Left lung (tissue), 10 donors: ENCODE data around the gene UTF1. TPM values are rescaled to one million over a fixed set of nuclear protein-coding genes. Genes with fewer than 3 reads are reported as not detected.

Experiments
- ATAC-seq: fragments of 200-7000 bp; cut with Tn5 transposase; one replicate; pipeline ENCODE4 v1.9.1; 2020; ENCODE audit warnings: moderate library complexity
- DNase-seq, 4 donors: peaks; one replicate each; pipeline ENCODE4 v3.0.0-alpha.2; 2013 to 2020
- H3K27ac ChIP-seq, 2 donors: fragments of 200-600 bp; sonication (generic) in 1 of 2; one replicate each; pipeline versions ENCODE4 v1.5.0 to v1.8.0; 2020 to 2021
- H3K27me3 ChIP-seq, 2 donors: fragments of 200-600 bp; sonication (generic) in 1 of 2; one replicate each; pipeline versions ENCODE4 v1.5.0 to v1.8.0; 2020 to 2021
- H3K36me3 ChIP-seq, 2 donors: fragments of 200-600 bp; sonication (generic) in 1 of 2; one replicate each; pipeline versions ENCODE4 v1.5.0 to v1.8.0; 2020 to 2021
- H3K4me1 ChIP-seq, 2 donors: fragments of 200-600 bp; one replicate each; pipeline ENCODE4 v1.8.0; 2021
- H3K4me3 ChIP-seq, 2 donors: fragments of 200-600 bp; sonication (generic) in 1 of 2; one replicate each; pipeline versions ENCODE4 v1.5.0 to v1.8.0; 2020 to 2021; ENCODE audit warnings: mild to moderate bottlenecking in 1 of 2
- H3K9me3 ChIP-seq, 2 donors: fragments of 200-600 bp; sonication (generic) in 1 of 2; one replicate each; pipeline versions ENCODE4 v1.5.0 to v1.8.0; 2020 to 2021
- intact Hi-C, 2 donors: fragments of 100-400 bp; cut with DNase I; formaldehyde crosslinking; loops; one replicate each; pipeline versions ENCODE4 v1.11.2 to v1.14.2; 2022
- polyA plus RNA-seq, 6 donors: library from polyadenylated mRNA; unstranded; fragments of 120-200 nt; gene quantifications; one replicate each; pipeline ENCODE4 v1.2.1, GENCODE V29; 2013; ENCODE audit not compliant: insufficient read length in 6 of 6
- total RNA-seq, 2 donors: library from RNA; stranded (reverse); fragmentation: NEBNext Ultra II Directional; extraction: Animal tissue kit (Norgen Biotek cat#: 25700); gene quantifications; one replicate each; pipeline ENCODE4 v1.2.1, GENCODE V29; 2021
- TF ChIP-seq, protein P1 (sequence below), 2 donors: fragments of 200-600 bp; sonication (generic) in 1 of 2; IDR thresholded peaks; one replicate each; pipeline versions ENCODE4 v1.5.0 to v1.8.0; 2021; ENCODE audit warnings: antibody characterized with exemption in 2 of 2
- donor health status: DM: no; HTN: yes; CAD: no.
- donor health status: DM: no; HTN: no; CAD: no.

Gene UTF1
- total and polyA plus RNA-seq, 8 donors, result not detected

GRCh38 chr10:133236401-133237240, 6.6 kb downstream of the UTF1 start:
- H3K36me3 ChIP-seq, result no peaks in the 10 kb centered on the region
- DNase-seq (no peak), ATAC-seq (peak; percentile 45)
- intact Hi-C loops, result no loop called here
- TF ChIP-seq, protein P1, sequence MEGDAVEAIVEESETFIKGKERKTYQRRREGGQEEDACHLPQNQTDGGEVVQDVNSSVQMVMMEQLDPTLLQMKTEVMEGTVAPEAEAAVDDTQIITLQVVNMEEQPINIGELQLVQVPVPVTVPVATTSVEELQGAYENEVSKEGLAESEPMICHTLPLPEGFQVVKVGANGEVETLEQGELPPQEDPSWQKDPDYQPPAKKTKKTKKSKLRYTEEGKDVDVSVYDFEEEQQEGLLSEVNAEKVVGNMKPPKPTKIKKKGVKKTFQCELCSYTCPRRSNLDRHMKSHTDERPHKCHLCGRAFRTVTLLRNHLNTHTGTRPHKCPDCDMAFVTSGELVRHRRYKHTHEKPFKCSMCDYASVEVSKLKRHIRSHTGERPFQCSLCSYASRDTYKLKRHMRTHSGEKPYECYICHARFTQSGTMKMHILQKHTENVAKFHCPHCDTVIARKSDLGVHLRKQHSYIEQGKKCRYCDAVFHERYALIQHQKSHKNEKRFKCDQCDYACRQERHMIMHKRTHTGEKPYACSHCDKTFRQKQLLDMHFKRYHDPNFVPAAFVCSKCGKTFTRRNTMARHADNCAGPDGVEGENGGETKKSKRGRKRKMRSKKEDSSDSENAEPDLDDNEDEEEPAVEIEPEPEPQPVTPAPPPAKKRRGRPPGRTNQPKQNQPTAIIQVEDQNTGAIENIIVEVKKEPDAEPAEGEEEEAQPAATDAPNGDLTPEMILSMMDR (IDR thresholded peaks at IDR 0.05), result no peak
- peaks cover 60 to 100% of the 10 kb centered on the region in 2 donors for H3K27me3 ChIP-seq
- H3K27ac ChIP-seq, result peak overlapping the region in 1 of 2 donors; percentile 73
- H3K9me3 ChIP-seq, result no peaks in the 10 kb centered on the region
- peak overlapping the region in 1 of 2 donors; percentile 46 for H3K4me3 ChIP-seq
- peaks cover 10 to 45% of the 10 kb centered on the region in 2 donors for H3K4me1 ChIP-seq

DNA sequence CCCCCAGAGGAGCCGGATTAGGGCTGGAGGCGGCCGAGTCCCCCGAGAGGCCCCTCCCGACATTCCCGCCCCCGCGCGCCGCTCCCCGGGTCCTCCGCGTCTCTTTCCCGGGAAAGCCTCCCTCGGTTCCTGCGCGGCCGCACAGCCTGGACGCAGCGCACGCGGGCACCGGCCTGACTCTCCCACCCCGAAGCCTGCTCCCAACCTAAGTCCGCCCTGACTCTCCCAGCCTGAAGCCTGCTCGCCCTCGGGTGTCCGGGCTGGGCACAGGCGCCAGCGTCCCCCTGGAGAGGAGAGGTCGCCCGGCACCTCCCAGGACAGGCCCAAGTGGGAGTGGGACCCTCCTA, 7.2 kb downstream of the UTF1 start:
- no peak overlapping the region for H3K27ac ChIP-seq
- H3K4me1 ChIP-seq, result peaks cover 10 to 46% of the 10 kb centered on the region in 2 donors
- peak overlapping the region in 1 of 2 donors; percentile 46 for H3K4me3 ChIP-seq
- H3K27me3 ChIP-seq, result peaks cover 58 to 100% of the 10 kb centered on the region in 2 donors
- intact Hi-C loops, result no loop called here
- H3K9me3 ChIP-seq, result no peaks in the 10 kb centered on the region
- DNase-seq (no peak), ATAC-seq (no peak)
- TF ChIP-seq, protein P1 (IDR thresholded peaks at IDR 0.05), result no peak
- no peaks in the 10 kb centered on the region for H3K36me3 ChIP-seq

DNA sequence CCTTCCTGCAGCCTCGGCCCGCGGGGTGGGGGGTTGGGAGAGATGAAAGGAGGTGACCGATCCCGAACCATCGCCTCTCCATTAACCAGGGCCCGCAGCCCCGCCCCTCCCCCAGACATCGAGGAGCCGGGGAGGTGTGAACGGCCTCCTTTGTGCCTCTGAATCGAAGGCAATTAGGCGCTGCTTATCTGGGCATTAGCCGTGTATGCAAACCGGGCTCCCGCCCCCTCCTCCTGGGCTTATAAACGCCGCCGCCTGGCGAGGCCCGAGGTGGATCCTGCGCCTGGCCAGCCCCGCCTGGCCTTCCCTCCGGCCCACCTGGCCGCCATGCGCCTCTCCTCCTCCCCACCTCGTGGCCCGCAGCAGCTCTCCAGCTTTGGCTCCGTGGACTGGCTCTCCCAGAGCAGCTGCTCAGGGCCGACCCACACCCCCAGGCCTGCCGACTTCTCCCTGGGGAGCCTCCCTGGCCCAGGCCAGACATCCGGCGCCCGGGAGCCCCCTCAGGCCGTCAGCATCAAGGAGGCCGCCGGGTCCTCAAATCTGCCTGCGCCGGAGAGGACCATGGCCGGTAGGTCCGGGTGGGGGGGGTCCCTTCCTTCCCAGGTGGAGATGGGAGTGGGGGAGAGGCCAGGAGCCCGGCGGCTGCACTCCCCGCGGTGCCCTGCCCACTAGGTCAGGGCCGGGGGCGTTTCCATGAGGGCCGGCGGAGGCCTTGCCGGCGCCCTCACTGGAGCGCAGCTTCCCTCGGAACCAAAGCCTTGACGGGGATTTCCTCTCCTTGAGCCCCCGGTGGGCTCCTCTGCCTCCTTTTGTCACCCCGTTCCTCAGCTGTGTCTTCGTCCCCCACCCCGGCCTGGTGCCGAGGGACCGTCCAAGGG, 7.8 kb downstream of the UTF1 start, which contains the start of gene VENTX:
VENTX (plus strand) TSS at position 268 of the 878 bp plus-strand sequence; CDS start at position 328, 60 bp downstream.
- TF ChIP-seq, protein P1 (IDR thresholded peaks at IDR 0.05), result no peak
- Histone ChIP-seq H3K4me1 (peaks cover 10 to 46% of the 10 kb centered on the region in 2 donors), H3K27me3 (peaks cover 57 to 100% of the 10 kb centered on the region in 2 donors), H3K27ac (no peak within 1 kb of the TSS), H3K4me3 (peak within 1 kb of the TSS in 1 of 2 donors; percentile 46), H3K9me3 (no peaks in the 10 kb centered on the region), H3K36me3 (no peaks in the 10 kb centered on the region)
- ATAC-seq (no peak), DNase-seq (no peak)
- intact Hi-C loops, result no loop called here

GRCh38 chr10:133238466-133238804, 8.4 kb downstream of the UTF1 start:
- no peak for ATAC-seq

More at GRCh38 chr10:133238466-133238804, 8.4 kb downstream of the UTF1 start:
- Histone ChIP-seq H3K36me3 (no peaks in the 10 kb centered on the region), H3K27me3 (peaks cover 51 to 100% of the 10 kb centered on the region in 2 donors), H3K4me3 (no peak overlapping the region), H3K27ac (no peak overlapping the region), H3K4me1 (peaks cover 10 to 46% of the 10 kb centered on the region in 2 donors), H3K9me3 (no peaks in the 10 kb centered on the region)
- no peak for DNase-seq
- intact Hi-C loops, result no loop called here
- TF ChIP-seq, protein P1 (IDR thresholded peaks at IDR 0.05), result no peak
